ENCODE data around the gene CALD1.

DNA sequence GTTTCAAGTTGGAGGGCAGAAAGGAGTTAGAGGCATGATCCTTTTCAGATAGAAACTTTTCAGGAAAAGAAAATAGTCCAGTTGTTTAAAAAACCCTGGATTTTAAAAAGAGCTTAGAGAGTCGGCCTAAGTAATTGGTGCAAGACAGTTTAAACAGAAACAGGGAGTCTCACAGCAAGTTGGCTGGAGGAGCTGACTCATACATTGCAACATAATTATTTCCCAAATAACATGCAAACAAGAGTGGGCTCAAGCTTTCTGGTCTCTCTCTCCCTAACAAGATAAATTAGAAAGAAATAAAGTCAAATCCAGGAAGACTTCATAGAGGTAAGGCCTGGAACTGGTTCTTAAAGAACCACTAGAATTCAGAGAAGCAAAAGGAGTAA, 106.5 kb downstream of the CALD1 start:
- TF ChIP-seq POLR2AphosphoS5 (IDR thresholded peaks at IDR 0.05) (no peak), POLR2A (IDR thresholded peaks at IDR 0.05) (no peak)

All from prostate gland (tissue), 1 donor.